Activated CD4-positive, alpha-beta T cell treated with anti-CD3 and anti-CD28 coated beads, Interleukin-2, amount 50 U/mL, for 16 hours (primary cell): ENCODE data around the gene ALCAM.
"Not testable (repeated sequence)": the region's sequence is repeated elsewhere in the genome, so short reads cannot be mapped to it uniquely, and the experiment has no call there.

ENCODE experiments used
- DNase-seq: peaks from one replicate; pipeline ENCODE4 v3.0.0-alpha.2; 2020

The ALCAM gene

DNA sequence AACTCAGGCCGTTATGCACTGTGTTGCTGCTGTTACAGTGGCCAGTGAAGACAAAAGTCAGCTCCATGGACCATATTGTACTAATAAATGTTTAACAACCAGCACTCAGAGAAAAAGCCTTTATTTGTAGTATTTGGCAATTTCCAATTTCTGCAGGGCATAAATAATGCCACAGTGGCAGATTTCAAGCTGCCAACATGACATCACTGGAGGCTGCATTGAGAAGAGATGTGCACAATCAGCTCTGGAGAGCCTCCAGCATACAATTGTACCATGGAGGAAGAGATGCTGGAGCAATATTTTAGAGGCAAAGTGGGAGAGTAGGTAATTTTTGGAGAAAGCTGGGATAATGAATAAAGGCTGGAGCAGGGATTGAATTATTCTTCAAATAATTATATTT is 9.7 kb upstream of the ALCAM start:
- DNase-seq = no peak

DNA sequence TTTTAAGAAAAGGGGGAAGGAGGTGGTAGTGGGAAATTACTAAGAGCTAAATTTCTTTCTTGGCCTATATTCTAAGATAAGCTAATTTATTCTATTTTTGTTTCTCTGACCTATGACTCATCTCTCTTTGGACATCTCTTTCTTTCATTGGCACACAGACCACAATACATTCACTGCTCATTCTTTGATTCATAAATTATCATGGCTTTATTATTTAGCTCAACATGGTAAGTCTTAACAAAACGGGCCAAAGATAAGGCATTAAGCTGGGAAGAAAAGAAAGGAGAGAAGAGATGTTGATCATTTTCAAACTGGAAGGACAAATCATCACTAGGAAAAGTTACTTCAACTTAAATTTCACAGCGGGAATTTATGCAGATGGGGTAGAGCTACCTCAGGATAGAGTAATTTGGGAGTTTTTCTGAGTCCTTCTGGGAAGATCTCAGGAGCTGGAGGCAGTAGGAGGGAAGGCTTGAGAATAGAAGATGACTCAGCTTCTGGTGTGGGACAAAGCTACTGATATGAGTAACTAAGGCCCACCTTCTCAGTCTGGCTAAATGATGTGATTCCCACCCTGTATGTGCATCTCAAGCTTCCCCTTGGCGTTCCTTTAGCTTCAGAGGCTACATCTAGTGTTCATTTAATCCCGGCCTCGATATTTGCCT is 7.5 kb upstream of the ALCAM start:
- DNase-seq = no peak

DNA sequence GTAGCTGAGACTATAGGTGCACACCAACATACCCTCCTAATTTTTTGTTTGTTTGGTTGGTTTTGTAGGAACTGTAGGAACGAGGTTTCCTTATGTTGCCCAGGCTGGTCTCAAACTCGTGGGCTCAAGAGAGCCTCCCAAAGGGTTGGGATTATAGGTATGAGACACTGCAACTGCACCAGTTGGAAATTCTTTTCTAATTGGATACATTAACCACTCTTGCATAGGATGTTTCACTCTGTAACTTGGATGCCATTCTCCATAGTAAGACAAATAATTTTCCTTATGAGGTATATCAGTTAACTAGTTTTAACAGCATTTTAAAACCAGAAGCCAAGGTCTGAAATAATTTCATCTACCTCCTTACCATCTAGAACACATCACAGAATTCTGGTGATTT is 6.7 kb upstream of the ALCAM start:
- no peak for DNase-seq

DNA sequence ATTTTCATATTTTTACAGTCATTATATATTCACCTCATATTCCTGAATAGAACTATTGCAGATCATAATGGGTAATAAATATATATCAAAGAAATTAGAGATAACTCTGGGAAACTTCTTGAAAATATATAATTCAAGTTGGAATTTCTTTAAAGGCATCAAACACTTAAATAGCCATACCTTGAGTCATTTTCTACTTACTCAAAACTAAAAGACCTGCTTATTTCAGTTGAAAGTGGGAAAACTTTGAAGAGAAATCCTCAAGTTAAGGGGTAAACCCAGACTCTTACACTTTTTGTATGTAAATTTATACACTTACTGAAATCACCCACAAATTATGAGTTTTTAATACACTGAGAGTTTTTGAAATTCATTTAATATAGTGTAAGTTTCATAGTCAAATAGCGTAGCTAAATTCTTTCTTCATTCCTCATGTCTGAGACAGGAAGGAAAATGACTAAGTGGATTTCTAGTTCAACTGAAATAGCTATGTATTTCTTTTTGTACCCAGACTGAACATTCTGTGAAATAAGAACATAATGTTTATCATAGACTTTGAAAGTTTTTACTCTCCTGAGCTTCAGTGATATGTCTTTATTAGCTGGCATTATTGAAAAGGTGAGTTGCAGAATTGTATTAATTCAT is 4.6 kb upstream of the ALCAM start:
- no peak for DNase-seq

DNA sequence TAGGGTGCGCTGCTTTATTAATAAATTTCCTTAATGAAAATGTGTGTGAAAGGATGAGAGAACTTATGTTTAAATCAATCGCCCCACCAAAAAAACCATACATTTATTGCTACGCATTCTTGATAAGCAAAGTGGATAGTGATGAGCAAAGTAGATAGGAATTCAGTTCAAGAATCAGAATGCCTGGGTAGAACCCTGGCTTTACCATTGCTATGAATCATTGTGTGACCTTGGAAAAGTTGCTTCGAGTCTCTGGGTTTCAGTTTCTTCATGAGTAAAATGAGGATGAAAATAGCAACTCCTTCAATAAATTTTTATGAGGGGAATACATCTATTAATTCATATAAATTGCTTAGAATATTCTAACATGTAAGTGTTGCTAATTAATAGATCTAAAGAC is 2.6 kb upstream of the ALCAM start:
- DNase-seq = no peak

DNA sequence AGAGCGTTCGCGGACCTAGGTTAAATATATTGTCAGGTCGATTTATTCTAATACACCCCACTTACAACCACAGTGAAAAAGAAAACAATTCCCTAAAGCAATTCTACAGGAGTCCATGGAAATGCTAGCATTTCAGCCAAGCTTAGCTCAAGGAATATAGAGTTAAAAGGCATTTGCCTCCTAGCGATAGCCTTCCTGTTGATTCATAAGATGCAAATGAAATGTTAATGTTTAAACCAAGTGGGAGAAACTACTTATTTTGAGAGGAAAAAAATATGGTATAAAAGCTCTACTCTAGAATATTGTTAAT is 1.7 kb upstream of the ALCAM start:
- no peak for DNase-seq

DNA sequence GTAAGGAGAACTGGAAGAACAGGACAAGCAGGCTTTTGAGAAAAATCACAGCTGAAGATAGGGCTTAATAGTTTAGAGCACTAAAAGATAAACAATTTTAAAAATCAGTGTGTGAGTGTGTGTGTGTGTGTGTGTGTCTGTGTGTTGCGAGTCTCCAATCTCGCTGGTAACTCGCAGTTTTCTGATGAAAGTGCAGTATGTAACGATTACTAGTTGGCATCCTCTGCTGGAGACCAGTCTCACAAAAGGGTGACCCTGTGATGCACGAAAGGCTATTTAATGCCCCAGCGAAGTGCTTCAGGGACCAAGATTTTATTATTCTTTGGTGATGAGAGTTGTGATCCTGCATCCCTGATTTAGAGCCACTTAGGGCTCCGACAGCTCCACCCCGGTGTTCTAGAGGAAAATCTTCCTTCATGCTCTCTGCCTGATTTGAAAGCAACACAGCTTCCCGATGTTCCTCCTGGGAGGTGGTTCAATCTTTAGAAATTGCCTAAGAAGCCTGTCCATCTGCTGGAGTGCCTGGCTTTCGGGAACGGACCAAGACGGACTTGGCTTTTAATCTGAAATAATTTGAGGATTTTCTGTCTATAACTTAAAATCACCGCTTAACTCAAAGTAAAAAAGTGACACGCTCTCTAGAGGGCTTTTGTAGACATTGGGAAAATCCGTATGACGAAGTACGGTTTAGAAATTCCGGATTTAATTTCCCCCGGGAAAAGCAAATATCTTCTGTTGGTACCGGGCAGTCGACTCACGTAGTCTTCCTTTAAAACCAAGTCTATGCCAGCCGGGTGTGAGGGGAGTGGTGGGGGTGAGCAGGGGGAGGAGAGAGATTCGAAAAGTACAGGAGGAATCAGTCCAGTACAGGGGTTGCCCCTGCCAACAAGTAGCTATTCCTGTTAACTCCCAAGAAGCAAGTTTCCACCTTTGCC is 1.1 kb upstream of the ALCAM start:
- DNase-seq = no peak

DNA sequence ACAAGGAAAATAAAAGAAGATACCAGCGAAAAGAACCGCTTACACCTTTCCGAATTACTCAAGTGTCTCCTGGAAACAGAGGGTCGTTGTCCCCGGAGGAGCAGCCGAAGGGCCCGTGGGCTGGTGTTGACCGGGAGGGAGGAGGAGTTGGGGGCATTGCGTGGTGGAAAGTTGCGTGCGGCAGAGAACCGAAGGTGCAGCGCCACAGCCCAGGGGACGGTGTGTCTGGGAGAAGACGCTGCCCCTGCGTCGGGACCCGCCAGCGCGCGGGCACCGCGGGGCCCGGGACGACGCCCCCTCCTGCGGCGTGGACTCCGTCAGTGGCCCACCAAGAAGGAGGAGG is 325 bp downstream of the ALCAM start:
- DNase-seq = peak; percentile 18

DNA sequence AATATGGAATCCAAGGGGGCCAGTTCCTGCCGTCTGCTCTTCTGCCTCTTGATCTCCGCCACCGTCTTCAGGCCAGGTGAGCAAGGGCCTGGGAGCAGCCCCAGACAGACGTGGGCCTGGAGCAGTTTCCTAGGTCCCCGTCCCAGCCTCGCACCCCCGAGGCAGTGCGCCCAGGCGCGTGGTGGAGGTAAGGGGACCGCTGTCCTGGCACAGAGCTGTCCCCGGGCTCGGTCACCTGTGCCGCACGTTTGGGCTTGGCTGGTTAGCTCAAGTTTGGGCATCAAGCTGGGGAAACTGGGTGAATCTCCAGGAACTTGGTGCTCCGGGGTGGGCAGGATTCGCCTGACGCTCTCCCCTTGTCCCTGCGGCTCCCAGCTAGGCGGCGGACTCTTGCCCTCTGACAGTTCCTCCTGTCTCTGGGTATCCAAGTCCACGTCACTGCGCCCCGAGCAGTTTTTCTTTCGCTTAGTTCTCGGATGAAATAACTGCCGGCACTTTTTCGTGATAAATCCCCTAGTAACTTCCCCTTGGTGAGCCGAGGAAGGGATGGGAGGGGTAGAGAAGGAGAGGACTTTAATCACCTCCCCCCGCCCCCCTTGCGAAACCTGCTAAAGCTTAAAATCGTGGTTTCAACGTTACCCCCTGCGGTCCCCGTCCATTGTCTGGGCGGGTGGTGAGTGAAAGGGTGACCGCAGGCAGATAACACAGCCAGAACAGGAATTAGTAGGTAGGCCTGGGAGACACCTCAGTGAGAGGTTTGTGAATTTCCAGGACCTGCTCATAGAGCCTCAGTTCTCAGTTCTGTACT is 901 bp downstream of the ALCAM start:
- DNase-seq = peak; percentile 87

DNA sequence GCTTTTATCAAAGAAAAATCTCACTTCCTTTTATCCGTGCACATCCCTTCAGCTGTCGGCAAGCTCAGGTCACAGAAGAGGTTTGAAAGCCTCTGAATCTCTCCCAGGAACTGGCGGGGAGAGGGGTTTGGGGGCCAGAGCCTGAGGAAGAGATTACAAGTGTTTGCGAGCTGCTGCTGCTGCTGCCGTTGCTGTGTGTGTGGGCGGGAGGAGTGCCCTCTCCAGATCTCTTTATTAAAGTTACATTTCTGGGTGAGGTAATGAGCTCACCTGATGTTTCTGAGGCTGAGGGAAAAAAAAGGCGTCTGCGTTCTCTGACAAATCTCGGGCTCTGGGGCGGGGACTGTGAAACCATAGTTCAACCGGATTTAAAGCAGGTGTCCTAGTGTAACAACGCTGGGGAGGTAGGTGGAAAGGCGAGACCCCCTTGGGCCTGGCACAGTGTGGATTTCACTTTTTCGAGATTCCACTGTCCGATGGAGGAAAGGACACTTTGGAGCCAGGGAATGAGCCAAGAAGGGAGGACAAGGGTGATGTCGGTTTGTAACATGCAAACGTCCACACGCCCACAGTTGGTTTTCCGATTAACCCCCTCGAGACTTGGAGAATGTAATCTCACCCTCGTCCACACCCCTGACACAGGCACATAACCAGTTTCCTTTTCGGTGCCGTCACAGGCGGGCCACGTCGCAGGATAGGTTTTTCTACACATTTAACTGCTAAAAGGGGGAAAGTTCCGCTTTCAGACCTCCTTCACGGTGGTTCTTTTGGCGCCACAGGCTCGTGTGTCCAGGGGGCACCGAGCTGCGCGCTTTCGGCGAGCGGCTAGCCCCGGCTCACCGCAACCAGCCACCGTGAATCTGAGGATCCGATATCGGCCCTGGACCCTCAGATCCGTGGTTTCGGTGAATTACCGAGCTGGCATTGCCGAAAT is 2.1 kb downstream of the ALCAM start:
- DNase-seq = peak; percentile 86

DNA sequence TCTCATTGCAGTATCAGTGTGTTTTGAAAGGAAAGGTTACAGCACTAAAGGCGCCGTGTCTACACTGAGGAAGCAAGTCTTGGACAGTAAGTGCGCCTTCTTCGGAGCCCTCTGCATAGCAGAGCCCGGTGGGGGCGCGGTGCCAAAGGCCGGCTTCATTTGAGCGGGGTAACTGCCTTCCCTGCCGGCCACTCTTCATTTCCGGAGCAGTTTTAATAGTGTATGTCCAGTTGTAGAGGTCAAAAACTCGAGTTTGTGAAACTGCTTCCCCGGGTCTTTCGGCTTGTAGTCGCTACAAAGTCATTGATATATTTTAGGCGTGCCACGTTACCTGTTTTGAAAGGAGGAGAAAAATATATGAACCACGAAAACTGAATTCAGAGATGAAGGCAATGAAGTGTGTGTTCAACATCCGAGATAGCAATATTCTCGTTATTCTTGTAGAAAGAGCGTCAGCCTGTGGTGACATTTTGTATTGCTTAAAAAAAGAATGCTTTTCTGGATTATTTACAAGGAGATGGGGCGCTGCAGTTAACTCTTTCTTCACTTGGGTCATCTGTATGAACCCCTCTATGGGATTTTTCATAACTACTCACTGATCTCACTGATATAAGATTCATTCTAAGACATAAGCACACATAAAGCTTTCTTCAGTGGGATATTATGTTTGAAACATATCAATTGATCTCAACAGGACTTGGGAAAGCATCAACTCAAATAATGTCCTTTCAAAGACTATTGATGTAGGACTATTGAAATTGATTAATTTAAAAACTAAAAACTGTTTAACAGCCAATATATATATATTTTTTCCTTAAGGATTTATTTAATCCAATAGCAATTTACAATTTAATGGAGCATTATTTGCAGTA is 3.0 kb downstream of the ALCAM start:
- peak; percentile 57 for DNase-seq

DNA sequence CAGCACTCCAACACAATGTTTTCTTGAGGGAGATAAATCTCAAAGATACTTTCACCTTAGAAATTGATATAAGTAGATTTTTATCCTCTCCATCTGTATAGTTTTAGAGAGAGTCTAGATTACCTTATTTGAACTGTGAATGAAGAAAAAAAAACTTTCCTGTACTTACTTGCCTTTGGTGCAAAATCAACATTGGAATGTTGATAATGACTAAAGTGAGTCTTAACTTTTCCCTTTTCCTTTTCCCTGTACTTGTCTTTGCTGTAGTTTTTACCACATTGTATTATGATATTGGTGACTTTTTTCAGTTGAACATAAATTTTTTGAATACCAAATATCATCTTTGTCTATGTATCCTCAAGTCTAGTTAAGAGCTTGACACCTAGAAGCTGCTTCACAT is 6.7 kb downstream of the ALCAM start:
- no peak for DNase-seq

DNA sequence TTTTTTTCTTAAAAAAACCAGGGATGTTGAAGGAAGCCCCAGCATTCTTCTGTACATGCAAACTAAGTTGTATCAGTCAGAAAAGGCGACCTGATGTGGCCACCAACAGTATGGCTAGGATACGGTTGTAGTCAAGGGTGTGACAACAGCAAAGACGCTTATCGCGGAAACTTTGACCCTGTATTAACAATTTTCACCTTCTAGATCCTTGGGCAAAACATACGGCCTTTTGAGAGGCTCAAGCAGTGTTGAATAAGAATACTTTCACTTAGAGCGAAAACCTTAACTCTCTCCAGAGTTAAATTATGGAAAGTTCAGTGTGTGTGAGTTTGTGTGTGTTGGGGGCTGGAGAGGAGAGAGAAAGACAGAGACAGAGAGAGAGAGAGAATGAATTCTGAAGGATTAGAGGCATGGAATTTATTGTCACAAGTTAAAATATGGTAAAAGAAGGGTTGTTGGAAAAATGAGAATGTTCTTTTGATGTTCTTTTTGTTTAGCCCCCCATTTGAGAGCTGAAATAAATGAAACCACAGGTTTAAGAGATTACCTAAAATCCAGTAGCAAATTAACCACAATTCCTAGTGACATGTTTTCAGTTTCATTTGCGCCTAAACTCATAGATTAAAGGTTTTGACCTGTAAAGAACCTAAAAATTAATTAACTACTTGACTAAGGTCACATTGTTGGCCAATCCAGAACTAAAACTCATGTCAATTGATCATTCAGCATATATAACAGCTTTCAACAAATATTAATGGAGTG is 9.2 kb downstream of the ALCAM start:
- no peak for DNase-seq

DNA sequence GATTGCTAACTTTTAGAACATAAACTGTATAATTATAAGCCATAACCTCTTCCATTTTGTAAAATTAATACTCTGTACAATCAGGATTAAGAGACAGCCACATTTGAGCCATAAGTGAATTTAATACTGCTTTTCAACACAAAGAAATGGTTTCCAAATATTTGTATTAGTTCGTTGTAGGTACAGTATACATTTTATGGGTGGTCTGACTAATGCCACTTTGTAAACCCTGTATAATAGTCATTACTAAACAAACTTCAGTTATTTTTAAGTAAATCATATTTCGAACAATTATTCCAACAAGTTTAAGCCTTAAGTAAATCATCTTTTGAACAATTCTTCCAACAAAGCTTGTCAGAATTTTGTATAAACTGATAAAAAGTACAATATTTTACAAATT is 11.0 kb downstream of the ALCAM start:
- no peak for DNase-seq

DNA sequence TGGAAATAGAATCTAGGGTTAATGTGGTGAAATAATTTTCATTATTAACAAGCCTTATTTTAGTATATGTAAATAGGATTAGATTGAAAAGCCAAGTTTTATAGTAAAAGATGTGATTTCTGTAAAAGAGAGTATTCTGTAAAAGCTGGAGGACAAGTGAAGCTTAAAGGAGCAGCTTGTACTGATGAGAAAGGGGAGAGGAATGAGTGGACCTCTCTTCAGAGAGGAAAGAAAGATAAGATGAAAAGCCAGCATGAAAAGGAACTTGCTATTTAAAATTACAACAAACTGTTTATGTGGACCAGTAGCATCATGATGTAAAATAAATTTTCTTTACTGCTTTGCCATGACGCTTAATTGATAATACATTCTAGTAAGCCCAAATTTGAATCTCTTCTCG is 18.5 kb downstream of the ALCAM start:
- DNase-seq = no peak

DNA sequence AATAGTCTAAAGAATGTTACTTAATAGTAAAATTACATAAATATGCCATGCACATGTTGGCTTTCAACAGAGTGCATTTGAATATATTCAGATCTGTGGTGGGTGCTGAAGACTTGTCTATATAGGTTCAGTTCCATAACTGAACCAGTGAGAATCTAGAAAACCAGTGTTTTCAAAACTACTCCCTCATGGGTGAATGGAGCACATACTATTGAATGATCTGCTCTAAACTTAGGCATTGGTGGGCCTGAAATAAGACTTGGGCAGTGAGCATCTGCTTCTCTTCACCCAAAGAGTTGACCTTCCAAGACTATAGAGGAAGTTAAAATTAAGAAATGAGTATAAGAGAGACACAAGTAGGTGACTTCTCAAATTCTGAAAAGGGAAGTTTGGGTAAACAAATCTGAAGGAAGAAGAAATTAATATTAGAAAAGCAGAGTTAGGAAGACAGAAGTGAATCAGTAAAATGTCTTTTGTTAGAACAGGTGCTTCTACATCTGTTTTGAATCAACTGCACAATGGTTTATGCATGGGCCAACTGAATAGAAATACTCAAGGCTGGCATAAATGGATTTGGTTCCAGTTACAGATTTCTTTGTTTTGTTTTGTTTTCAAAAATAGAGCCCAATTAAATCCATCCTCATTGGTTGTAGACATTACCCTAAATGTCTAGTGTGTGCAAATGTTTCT is 19.3 kb downstream of the ALCAM start:
- no peak for DNase-seq

DNA sequence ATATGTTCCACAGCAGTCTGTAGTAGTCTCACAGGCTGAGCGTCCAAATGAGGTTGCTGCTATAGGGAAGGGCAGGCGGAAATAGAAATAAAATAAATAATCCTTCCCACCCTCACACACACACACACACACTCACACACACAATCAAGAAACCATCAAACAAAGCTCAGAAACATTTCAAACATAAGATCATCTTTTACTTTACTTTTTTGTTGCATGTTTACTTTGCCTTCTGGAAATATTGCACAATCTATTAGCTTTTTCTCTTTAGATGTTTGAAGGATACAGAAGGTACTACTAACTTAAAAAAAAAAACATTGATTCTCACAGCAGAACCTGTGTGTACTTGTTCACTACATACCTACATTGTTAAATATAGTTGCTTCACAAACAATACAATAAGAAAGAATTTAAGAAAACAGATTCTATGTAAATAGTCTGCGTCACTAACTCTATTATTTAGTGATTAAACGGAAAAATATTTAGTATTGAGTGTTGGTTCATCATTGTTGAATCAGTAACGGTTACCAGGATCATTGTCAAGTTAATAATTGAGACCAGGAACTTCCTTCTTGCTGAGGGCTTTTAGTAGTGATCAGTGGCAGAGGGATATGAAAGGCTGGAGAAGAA is 20.5 kb downstream of the ALCAM start:
- DNase-seq = no peak

DNA sequence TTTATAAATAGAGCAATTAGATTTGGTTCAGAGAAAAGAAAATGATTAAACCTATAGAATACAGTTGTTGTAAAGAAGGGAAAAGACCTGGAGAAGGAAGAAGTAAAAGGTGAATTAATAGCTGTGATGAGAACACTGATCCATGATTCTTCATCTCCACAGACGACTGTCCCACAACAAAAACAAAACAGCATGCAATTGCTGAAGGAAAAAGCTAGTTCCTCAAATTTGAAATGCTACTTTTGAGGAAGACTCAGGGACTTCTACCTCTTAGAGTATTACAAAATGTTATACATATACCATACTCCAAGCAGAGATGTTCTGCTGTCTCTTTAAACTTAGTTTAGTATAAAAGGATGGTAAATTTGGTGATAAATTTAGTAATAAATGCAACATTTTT is 21.5 kb downstream of the ALCAM start:
- no peak for DNase-seq

DNA sequence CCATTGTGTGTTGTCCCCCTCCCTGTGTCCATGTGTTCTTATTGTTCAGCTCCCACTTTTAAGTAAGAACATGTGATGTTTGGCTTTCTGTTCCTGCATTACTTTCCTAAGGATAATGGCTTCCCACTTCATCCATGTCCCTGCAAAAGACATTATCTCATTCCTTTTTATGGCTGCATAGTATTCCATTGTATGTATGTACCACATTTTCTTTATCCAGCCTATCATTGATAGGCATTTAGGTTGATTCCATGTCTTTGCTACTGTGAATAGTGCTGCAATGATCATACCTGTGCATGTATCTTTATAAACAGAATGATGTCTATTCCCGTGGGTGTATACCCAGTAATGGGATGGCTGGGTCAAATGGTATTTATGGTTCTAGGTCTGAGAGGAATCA is 23.1 kb downstream of the ALCAM start:
- not testable (repeated sequence) for DNase-seq
